ENCODE measurements around the gene ROBO1.

Gene ROBO1

DNA sequence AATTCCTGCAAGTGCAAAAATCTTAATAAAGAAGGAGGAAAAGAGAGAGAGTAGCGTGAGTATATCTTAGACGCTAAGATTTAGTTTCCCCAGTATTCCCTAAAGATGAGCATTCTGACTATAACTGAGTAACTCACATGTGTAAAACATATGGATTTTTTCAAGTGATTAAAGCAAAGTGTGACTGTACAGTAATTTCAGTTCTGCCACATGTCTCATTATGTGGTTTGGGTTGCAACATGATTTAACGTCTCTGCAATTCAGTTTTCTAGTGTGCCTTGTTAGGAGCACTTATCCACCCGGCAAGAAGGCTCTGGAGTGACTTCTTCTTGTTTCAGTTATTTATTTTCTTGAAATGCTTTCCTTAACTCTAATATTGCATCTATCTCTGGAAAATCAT lies 514.1 kb downstream of the ROBO1 start:
- in situ Hi-C loops (cut with MboI; ENCODE audit: low sequenced_read_pairs): no loop called here

DNA sequence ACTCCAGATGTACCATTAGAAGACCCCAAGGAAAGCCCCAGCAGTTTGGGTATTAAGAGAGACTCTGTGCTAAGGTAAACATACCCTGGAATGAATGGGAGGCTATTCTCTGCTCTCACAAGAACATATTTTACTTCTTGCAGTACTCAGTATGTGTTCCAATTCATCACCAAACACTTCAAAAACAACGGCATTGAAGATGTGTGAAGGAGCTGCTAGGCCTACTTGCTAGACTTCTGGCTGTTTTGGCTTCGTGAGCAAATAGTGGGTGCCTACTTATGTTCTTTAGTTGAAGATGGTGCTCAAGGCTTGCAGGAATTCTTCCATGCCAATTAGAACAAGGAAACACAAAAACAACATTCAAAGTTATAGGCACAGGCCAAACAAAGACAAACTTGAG lies 514.5 kb downstream of the ROBO1 start:
- in situ Hi-C loops (cut with MboI; ENCODE audit: low sequenced_read_pairs): no loop called here

DNA sequence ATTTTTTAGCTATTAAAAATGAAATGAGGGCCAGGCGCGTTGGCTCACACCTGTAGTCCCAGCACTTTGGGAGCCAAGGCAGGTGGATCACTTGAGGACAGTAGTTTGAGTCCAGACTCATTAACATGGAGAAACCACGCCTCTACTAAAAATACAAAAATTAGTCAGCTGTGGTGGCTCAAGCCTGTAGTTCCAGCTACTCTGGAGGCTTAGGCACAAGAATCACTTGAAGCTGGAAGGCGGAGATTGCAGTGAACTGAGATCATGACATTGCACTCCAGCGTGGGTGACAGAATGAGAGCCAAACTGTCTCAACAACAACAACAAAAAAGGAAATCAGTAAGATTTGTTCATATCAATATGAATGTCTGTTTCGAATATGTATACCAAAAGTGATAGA lies 517.1 kb downstream of the ROBO1 start:
- in situ Hi-C loops (cut with MboI; ENCODE audit: low sequenced_read_pairs): no loop called here

DNA sequence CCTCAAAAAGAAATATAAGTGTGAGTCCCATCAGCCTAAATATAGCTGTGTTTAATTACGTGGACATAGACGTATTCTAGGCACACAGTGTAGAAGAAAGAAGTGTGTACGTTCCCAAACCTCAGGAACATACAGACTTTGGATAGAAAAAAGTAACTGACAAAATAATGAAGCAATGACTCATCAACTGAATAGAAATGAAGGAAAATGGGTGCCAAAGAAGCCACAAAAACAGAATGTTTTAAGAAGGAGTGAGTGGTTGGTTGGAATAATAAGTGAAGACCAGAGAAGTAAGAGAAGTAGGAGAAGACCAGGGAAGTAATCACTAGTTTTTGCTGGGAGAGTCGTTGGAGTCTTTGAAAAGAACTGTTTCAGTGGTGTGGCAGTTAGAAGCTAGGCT lies 518.1 kb downstream of the ROBO1 start:
- in situ Hi-C loops (cut with MboI; ENCODE audit: low sequenced_read_pairs): no loop called here

DNA sequence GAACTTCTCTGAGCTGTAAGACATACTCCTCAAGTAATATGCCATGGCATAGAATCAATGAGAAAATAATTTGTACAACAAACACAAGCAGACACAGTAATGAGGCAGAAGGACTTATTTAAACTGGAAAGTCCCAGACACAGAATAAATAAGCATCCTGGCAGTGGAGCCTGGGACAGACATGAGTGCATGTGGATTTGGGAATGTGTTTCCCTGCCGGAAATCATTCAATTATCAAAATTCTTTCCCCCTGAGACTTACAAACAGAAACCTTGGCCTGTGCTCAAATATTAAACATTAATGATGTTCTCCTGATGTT lies 520.1 kb downstream of the ROBO1 start:
- in situ Hi-C loops (cut with MboI; ENCODE audit: low sequenced_read_pairs): no loop called here

DNA sequence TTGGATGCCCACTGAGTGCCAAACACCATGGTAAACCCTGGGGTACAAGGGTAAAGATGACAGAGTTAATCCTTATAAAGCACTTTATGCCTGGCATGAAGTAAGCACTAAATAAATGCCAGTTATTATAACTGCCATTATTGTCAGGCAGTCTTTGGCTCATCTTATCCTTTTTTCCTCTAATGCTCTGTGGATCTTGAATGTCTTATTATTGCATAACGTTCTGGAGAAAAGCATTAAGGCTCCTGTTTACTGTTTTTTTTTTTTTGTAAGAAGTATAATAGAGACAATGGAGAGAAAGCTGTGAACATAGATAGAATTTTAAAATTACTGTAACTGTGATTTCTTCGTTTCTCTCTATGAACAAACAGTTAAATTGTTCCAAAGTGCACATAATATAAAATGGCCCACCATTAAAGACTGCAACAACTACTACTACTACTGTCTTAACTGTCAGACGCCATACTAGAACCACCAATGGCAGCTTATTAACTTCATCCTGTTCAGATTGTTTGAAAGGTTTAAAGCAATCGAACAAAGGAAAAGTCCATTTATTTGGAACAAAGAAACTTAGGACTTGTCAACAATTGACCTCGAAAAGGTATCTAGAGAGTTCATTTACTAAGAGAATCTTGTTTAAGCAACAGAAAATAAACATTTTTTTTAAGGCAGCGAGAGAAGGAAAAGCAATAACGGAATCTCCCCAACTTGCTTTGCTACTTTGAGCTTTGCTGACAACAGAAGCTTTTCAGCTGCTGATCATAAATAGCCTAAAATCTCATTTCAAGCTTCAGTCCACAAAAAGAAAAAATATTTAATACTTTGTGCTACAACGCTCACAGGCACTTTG lies 520.7 kb downstream of the ROBO1 start:
- in situ Hi-C loops (cut with MboI; ENCODE audit: low sequenced_read_pairs): no loop called here

DNA sequence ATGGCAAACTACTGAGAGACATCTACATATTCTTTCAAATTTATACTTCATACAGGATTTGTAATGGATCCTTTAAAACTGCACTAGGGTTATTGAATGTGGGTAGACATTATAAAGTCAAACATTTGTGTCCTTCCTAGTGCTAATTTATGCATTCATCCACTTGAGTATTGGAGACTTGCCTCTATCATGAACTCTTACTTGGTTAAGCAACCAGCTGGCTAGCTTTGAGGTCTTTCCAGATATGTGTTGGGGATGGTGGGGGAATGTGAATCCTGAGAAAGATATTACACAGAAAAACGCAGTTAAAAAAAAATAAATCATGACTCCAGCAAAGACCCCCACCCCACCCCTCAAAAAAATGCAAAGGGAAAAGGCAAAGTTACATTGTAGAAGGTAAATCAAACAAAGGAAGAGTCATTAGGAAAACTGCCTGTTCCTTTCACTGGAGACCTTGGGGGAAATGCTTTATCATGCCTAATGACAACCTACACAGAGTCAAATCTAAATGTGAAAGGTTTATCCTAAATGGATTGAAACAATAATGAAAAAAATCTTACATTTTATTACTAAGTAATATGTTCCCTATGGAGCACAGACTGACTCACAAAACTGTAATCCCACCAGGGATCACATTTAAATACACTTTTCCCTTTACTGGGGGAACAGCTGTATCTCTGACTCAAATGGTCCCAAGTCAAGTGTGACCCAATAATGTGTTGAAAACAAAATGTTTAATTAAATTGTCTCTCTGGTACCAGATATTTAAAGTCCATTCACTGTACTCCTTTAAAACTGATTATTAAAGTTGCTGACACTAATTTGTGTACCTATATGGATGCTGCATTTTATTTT lies 522.3 kb downstream of the ROBO1 start:
- in situ Hi-C loops (cut with MboI; ENCODE audit: low sequenced_read_pairs): no loop called here

DNA sequence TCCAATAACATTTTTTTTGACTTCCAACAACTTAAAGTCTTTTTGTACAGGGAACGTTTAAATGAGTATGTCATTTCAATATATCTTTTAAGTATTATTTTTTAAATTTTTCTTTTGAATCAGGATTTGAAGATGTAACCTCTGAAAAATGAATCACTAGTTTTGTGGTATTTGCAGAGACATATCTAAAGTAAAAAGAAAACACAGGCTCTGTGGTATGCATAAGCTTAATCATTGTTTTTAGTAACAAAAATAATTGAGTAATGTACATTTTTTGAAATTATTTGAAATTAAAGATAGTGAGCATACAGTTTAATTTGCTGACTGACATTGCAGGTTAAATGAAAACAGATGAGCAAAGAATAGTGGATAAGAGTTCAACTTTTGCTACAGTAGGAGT lies 531.3 kb downstream of the ROBO1 start:
- in situ Hi-C loops (cut with MboI; ENCODE audit: low sequenced_read_pairs): no loop called here

DNA sequence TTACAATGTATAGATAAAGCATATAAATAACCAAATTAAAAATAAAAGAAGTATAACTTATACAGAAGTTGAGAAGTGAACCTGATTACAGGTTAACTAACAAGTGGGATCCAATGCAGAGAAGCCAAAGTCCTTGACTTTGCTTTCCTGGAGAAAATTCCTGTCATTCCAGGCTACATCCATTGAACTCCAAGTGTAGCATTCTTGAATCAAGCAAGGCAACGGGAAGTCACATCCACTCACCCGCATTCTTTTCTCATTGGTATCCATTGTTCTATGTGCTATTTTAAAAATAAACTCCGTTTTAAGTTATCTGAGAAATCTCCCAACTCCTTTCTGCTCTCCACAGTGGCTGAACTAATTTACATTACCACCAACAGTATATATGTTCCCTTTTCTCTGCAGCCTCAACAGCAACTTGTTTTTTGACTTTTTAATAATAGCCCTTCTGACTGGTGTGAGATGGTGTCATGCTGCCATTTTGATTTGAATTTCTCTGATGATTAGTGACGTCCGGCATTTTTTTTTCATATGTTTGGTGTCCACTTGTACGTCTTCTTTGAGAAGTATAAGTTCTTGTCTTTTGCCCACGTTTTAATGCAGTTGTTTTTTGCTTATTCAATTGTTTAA lies 534.3 kb downstream of the ROBO1 start:
- in situ Hi-C loops (cut with MboI; ENCODE audit: low sequenced_read_pairs): no loop called here

DNA sequence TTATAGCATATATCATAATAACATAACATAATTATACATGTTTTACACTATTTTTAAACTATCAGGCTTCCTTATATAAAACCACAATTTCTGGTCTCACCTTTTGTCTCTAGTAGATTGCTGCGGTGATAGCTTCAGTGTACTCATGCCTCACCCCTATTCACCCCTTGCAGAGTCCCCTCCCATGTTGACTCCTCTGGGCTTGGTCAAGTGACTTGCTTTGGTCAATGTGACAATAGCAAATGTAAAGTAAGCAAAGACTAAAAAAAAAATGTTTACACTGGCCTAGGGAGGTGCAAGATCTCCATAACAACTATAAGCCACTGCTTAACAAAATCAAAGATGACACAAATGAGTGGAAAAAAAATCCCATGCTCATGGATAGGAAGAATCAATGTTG lies 537.5 kb downstream of the ROBO1 start:
- in situ Hi-C loops (cut with MboI; ENCODE audit: low sequenced_read_pairs): no loop called here

DNA sequence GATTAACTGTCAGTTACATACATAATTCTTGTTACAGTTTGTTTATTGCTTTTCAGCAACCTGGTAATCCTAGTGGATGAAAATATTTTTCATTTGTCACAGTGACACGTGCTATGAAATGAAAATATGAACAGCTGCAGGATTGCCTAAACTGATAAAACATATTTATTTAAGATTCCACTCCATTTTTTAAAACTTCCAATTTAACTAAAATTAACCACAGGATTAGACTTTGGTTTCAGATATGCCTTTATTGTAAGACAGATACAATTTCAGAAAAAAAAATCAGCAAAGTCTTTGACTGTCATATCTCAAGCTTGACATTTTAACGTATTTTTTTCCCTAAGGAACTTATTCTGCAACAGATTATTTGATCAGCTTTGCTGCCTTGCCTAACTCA lies 550.7 kb downstream of the ROBO1 start:
- in situ Hi-C loops (cut with MboI; ENCODE audit: low sequenced_read_pairs): no loop called here

DNA sequence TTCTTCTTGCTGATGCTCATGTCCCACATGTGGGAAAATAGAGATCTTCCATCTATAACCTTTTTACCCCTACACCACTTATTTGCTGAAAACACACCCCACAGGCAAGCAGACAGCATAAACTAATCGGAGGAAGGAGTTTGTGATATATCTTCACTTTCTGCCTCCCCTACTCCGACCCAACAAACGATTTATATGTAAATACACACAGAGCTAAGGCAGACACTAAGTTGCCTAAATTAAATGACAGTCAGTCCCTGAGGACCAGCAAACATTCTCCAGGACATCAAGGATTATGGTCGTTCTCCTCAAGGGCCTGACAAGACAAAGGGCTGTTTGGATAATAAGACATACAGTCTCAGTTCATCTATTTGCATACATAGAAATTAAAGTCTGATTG lies 552.5 kb downstream of the ROBO1 start:
- in situ Hi-C loops (cut with MboI; ENCODE audit: low sequenced_read_pairs): no loop called here

DNA sequence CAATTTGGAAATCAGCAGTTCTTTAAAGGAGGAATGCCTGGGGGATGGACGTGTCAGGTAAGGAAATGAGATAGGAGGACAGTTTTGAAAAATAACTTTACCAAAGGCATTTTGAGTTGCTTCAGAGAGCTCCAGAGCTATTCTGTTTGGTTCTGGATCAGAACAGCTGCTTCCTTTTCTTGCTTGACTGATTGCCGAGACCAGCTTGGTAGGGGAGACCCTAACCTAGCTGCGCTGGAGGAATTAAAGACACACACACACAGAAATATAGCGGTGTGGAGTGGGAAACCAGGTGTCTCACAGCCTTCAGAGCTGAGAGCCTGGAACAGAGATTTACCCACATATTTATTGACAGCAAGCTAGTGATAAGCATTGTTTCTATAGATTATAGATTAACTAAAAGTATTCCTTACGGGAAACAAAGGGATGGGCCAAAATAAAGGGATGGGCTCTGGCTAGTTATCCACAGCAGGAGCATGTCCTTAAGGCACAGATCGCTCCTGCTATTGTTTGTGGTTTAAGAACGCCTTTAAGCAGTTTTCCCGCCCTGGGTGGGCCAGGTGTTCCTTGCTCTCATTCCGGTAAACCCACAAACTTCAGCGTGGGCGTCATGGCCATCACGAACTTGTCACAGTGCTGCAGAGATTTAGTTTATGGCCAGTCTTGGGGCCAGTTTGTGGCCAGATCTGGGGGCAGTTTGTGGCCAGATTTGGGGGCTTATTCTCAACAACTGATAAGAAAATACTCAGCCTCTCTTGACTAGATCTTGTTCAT lies 556.0 kb downstream of the ROBO1 start:
- in situ Hi-C loops (cut with MboI; ENCODE audit: low sequenced_read_pairs): no loop called here

DNA sequence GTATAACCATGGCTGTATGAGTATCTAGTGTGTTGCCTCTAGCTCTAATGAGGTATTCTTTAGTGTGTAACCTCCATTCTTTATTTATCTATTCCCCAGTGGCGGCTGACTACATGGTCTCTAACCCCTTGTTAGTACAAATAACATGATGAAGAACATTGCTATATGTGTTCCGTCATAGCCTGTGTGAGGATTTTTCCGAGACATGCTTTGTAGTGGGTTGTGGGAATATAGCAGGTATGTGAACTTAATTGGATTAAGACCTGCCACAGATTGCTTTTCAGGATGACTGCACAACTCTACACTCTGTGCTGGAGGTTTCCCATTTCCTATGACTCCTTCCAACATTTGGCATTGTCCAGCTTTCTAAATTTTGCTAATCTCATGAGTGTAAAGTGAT lies 563.4 kb downstream of the ROBO1 start:
- in situ Hi-C loops (cut with MboI; ENCODE audit: low sequenced_read_pairs): no loop called here

DNA sequence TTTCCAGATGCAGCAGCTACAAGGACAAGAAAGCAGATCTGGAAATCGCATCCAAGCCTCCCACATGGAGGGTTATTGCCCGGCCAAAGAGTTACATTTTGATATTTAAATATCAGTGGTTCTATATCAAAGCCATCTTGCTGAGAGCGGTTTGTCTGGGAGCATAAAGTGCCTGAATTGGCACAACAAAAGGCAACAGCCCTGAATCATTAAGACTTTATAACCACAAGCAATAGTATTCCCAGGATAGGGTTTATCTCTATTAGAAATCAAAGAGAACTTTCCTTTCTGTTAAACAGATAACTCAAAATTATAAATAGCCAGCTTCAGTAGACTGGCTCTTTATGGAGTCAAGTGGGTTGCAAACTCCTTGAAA lies 564.7 kb downstream of the ROBO1 start:
- in situ Hi-C loops (cut with MboI; ENCODE audit: low sequenced_read_pairs): no loop called here

DNA sequence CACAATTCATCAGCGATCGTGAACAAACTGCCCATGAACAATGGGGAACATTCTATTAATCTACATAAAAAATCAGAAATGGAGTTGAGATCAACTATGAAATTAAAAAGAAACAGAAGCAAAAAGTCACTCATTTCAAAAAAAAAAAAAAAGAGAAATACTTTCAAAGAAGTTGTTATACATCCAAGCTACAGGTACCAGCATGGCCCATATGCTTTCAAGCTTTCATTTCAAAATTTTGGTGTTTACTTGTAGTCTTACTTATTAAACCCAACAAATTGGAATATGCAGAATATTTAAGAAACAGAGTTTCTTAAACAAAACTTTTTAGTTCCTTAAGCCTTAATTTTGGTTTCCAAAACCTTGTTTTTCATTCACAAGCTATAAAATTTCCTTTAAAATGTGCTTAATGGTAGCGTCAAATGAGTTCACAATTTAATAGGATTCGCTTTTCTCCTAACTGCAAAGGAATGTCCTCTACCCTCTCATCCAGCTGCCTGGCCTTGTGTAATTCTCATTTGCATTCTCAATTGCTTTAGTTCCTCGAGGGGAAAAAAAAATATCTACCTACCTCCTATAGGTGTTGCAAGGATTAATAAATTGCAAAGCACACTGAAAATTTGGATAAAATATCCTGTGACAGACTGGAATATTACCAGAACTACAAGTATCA lies 565.2 kb downstream of the ROBO1 start:
- in situ Hi-C loops (cut with MboI; ENCODE audit: low sequenced_read_pairs): no loop called here

DNA sequence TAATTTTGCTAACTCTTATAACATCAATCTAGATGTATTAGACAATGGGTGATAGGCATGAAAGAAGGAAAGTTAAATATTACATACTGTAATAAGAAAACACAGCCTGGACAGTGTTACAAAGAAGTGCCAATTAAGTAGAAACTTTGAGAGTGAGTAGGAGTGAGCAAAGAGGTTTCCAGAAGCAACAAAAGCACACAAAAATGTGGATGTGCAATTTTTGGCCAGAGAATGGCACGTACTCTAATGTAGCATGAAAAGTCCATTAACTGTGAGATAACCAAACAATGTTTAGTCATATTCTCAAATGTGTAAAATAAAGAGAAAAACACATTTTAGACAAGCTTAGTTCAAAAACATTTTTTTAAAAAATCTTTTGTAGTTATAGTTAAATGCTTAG lies 567.3 kb downstream of the ROBO1 start:
- in situ Hi-C loops (cut with MboI; ENCODE audit: low sequenced_read_pairs): no loop called here

DNA sequence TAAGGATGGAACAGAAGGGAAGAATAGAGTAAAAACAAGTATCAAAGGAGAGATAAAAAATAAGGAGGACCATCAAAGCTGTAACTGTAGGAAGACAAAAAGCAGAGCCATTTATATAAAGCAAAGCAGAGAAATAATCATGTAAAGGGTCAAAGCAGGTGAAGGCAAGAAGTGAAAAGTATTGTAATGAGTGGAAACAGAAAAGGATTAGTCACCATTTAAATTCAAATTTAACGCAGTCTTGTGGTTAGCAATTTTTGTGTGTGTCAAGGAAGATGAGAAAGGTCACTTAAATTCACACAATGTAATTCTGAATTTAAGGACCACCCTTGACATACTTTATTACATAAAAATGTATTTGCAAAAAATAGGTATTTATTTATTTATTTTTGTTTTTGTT lies 567.8 kb downstream of the ROBO1 start:
- in situ Hi-C loops (cut with MboI; ENCODE audit: low sequenced_read_pairs): no loop called here

DNA sequence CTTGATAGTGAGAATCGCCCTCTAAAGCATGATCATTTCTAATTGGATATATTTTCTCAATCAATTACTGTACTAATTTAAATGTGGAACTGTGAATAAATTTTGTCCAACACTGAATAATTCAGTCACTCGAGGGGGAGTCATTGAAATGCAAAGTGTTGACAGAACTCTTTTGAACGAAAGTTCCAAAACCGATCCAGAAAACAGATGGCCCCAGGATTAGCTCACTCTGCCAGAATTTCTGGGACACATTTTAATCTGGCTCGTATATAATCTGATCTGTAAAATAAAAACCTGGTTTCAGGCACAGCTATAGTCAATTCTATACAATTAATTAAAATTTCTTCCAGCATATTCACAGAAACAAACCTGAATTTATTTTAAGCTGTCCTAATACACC lies 580.4 kb downstream of the ROBO1 start:
- in situ Hi-C loops (cut with MboI; ENCODE audit: low sequenced_read_pairs): no loop called here

DNA sequence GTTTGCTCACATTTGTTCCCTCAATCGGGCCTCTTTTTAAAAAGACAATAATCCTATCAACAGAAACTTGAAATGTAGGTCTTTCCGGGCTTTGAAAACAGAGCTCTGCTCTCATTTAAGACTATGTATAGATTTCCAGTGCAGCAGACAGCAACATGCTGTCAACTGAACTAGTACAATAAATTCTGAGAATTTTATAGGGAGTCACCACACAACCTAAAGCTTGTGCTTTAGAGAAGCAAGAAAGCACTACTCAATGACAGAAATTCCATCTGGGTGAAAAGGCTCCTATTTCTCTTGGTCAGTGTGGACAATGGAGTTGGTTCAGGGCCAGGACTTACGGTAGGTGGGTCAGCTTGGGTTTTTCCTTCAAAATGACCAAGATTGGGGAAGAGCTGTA lies 583.5 kb downstream of the ROBO1 start:
- in situ Hi-C loops (cut with MboI; ENCODE audit: low sequenced_read_pairs): no loop called here

DNA sequence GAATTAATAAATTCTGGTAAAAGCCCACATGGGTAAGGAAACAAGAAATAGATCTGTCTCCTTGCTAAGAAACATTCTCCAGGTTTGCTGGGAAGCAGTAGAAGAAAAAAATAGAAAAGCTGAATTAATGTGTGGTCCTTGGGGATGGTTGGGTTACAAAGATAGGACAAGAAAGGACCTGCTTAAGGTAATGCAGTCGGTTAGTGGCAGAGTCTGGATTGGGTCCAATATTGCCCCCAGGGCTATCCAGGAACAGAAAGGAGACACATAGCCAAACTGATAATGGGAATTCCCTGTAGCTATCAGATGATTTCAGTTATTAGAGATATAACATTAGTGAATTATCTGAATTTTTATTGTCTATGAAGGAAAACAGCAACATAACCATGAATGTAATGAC lies 584.3 kb downstream of the ROBO1 start:
- in situ Hi-C loops (cut with MboI; ENCODE audit: low sequenced_read_pairs): no loop called here
